AG09319 (cell line): ENCODE data around the gene GPR78.

Experiments
- DNase-seq: peaks from one replicate; pipeline ENCODE4 v3.0.0-alpha.2; 2010; ENCODE audit warnings: low read depth; ENCODE audit errors: extremely low read depth
- TF ChIP-seq, protein P1 (sequence below): IDR thresholded peaks from 2 replicates; pipeline ENCODE4 v1.5.1; 2011; ENCODE audit warnings: low read depth, mild to moderate bottlenecking, inconsistent platforms, low read length, moderate library complexity

The GPR78 gene

GRCh38 chr4:8602686-8603430 lies 22.7 kb downstream of the GPR78 start:
- no peak for DNase-seq
- TF ChIP-seq, protein P1, sequence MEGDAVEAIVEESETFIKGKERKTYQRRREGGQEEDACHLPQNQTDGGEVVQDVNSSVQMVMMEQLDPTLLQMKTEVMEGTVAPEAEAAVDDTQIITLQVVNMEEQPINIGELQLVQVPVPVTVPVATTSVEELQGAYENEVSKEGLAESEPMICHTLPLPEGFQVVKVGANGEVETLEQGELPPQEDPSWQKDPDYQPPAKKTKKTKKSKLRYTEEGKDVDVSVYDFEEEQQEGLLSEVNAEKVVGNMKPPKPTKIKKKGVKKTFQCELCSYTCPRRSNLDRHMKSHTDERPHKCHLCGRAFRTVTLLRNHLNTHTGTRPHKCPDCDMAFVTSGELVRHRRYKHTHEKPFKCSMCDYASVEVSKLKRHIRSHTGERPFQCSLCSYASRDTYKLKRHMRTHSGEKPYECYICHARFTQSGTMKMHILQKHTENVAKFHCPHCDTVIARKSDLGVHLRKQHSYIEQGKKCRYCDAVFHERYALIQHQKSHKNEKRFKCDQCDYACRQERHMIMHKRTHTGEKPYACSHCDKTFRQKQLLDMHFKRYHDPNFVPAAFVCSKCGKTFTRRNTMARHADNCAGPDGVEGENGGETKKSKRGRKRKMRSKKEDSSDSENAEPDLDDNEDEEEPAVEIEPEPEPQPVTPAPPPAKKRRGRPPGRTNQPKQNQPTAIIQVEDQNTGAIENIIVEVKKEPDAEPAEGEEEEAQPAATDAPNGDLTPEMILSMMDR = no peak

DNA sequence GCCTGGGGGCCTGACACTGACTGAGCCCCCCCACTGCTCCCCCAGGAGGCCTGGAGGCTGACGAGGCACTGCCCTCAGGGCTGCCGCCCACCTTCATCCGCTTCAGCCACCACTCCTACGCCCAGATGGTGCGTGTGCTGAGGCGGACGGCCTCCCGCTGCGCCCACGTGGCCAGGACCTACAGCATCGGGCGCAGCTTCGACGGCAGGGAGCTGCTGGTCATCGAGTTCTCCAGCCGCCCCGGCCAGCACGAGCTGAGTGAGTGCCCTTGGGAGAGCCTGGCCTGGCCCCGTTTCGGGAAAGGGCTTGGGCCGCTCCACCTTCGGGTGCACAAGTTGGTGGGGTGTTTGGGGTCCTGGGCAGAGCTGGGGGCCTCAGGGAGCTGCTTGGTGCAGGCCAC lies 23.7 kb downstream of the GPR78 start:
- DNase-seq = no peak
- TF ChIP-seq, protein P1 = no peak

- TF ChIP-seq, protein P1 = no peak
- DNase-seq = no peak
Measured at GRCh38 chr4:8605289-8605688, 25.1 kb downstream of the GPR78 start.

GRCh38 chr4:8606476-8606875 lies 26.3 kb downstream of the GPR78 start:
- TF ChIP-seq, protein P1 = no peak
- no peak for DNase-seq

DNA sequence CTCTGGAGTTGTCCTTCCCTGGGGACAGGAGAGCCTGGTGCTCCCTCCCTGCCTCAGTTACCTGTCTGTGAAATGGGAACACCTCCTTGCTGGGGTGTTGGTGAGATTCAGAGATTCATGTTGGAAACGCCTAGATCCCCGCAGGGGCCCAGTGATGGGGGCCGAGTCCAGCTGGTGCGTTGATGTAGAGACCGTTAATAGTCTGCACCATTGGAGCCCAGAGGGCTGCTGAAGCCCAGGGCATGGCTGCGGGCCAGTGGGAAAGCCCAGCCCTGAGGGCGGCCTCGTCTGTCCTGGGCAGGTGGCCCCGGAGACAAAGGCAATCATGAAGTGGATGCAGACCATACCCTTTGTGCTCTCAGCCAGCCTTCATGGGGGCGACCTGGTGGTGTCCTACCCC lies 26.8 kb downstream of the GPR78 start:
- no peak for DNase-seq
- TF ChIP-seq, protein P1 = no peak

- TF ChIP-seq, protein P1 = peak; percentile 95
- no peak for DNase-seq
Measured at GRCh38 chr4:8607603-8608481, 27.6 kb downstream of the GPR78 start.
